Neural progenitor cell (in vitro differentiated cells): ENCODE results near the gene ENAH. TPM values are rescaled to one million over a fixed set of nuclear protein-coding genes. Genes with fewer than 3 reads are reported as not detected.
"Not testable (repeated sequence)": the region's sequence is repeated elsewhere in the genome, so short reads cannot be mapped to it uniquely, and the experiment has no call there.

Experiments
- DNase-seq: peaks from one replicate; pipeline ENCODE4 v3.0.0-alpha.2; 2016; ENCODE audit warnings: low spot score
- H2AFZ ChIP-seq: fragments of 200-600 bp; sonication (generic); replicated peaks from 2 replicates; pipeline ENCODE4 v1.6.1; 2016; ENCODE audit warnings: antibody characterized with exemption
- H3F3A ChIP-seq: fragments of 200-600 bp; sonication (generic); 2 replicates; pipeline ENCODE4 v1.6.1; 2016; ENCODE audit warnings: antibody characterized with exemption, low read depth
- H3K27ac ChIP-seq: fragments of 200-600 bp; sonication (generic); 2 replicates; pipeline ENCODE4 v1.5.1; 2016; ENCODE audit warnings: mild to moderate bottlenecking
- H3K27me3 ChIP-seq: fragments of 200-600 bp; sonication (generic); 2 replicates; pipeline ENCODE4 v1.6.1; 2016; ENCODE audit warnings: mild to moderate bottlenecking, moderate library complexity
- H3K36me3 ChIP-seq: fragments of 200-600 bp; sonication (generic); 2 replicates; pipeline ENCODE4 v1.5.1; 2016
- H3K4me1 ChIP-seq: fragments of 200-600 bp; sonication (generic); 2 replicates; pipeline ENCODE4 v1.6.1; 2016; ENCODE audit warnings: mixed run types
- H3K4me2 ChIP-seq: fragments of 200-600 bp; sonication (generic); 2 replicates; pipeline ENCODE4 v1.6.1; 2016
- H3K4me3 ChIP-seq: fragments of 200-600 bp; sonication (generic); 2 replicates; pipeline ENCODE4 v1.5.1; 2016
- H3K79me2 ChIP-seq: fragments of 200-600 bp; sonication (generic); 2 replicates; pipeline ENCODE4 v1.6.1; 2016; ENCODE audit warnings: low read depth
- H3K9ac ChIP-seq: fragments of 200-600 bp; sonication (generic); 2 replicates; pipeline ENCODE4 v1.6.1; 2016
- H3K9me3 ChIP-seq: fragments of 200-600 bp; sonication (generic); 2 replicates; pipeline ENCODE4 v1.5.1; 2016; ENCODE audit warnings: low read depth
- H4K20me1 ChIP-seq: fragments of 200-600 bp; sonication (generic); 2 replicates; pipeline ENCODE4 v1.6.1; 2016; ENCODE audit warnings: low read depth
- H3K27ac Mint-ChIP-seq: 3 replicates; pipeline ENCODE4 v1.8.0; 2021; ENCODE audit warnings: mixed read lengths
- H3K27me3 Mint-ChIP-seq: 2 replicates; pipeline ENCODE4 v1.8.0; 2022; ENCODE audit warnings: low read depth, mild to moderate bottlenecking, inconsistent platforms, moderate library complexity, mixed read lengths; ENCODE audit not compliant: insufficient read depth
- H3K36me3 Mint-ChIP-seq: 3 replicates; pipeline ENCODE4 v1.8.0; 2021; ENCODE audit warnings: mixed read lengths
- H3K4me1 Mint-ChIP-seq: 3 replicates; pipeline ENCODE4 v1.8.0; 2021; ENCODE audit warnings: mixed read lengths
- H3K4me3 Mint-ChIP-seq: 3 replicates; pipeline ENCODE4 v1.8.0; 2021; ENCODE audit warnings: mild to moderate bottlenecking, moderate library complexity, mixed read lengths
- H3K9me3 Mint-ChIP-seq: 3 replicates; pipeline ENCODE4 v1.8.0; 2020; ENCODE audit warnings: mixed read lengths
- CTCF ChIP-seq: fragments of 200-600 bp; sonication (generic); IDR thresholded peaks from 2 replicates; pipeline ENCODE4 v1.5.1; 2017; ENCODE audit warnings: antibody characterized with exemption, mild to moderate bottlenecking
- EZH2 ChIP-seq: fragments of 200-600 bp; sonication (generic); IDR thresholded peaks from 2 replicates; pipeline ENCODE4 v1.6.1; 2017; ENCODE audit warnings: antibody characterized with exemption, mild to moderate bottlenecking, moderate library complexity
- EZH2phosphoT487 ChIP-seq: fragments of 200-600 bp; sonication (generic); IDR thresholded peaks from 2 replicates; pipeline ENCODE4 v1.6.1; 2017; ENCODE audit warnings: antibody characterized with exemption
- total RNA-seq: library from RNA; depleted of rRNA; stranded (reverse); fragments of >200 nt; gene quantifications from 2 replicates; pipeline ENCODE4 v1.2.3, GENCODE V29; 2015; ENCODE audit warnings: low replicate concordance

The ENAH gene
- total RNA-seq, 1 donor from 2014 or later = 346 TPM

GRCh38 chr1:225517697-225518096 is 135.2 kb downstream of the ENAH start:
- H3K27ac Mint-ChIP-seq = no peak overlapping the region
- no peak overlapping the region for H3K4me2 ChIP-seq
- H4K20me1 ChIP-seq = peaks cover 59% of the 10 kb centered on the region
- H3K9ac ChIP-seq = no peak overlapping the region
- no peaks in the 10 kb centered on the region for H3K27me3 Mint-ChIP-seq
- no peak overlapping the region for H2AFZ ChIP-seq
- peaks cover 21% of the 10 kb centered on the region for H3K4me1 Mint-ChIP-seq
- H3K79me2 ChIP-seq = peaks cover 77% of the 10 kb centered on the region
- peaks cover 53% of the 10 kb centered on the region for H3F3A ChIP-seq
- no peak for DNase-seq
- H3K9me3 ChIP-seq = no peaks in the 10 kb centered on the region
- peaks cover 37% of the 10 kb centered on the region for H3K36me3 Mint-ChIP-seq
- H3K4me3 ChIP-seq = no peak overlapping the region
- H3K9me3 Mint-ChIP-seq = no peaks in the 10 kb centered on the region
- H3K27ac ChIP-seq = no peak overlapping the region
- H3K4me3 Mint-ChIP-seq = no peak overlapping the region
- H3K4me1 ChIP-seq = peaks cover 26% of the 10 kb centered on the region
- TF ChIP-seq EZH2 (no peak), CTCF (no peak), EZH2phosphoT487 (no peak)
- peaks cover 12% of the 10 kb centered on the region for H3K36me3 ChIP-seq
- no peaks in the 10 kb centered on the region for H3K27me3 ChIP-seq

- Histone ChIP-seq H4K20me1 (peaks cover 59% of the 10 kb centered on the region), H3K4me1 (peaks cover 26% of the 10 kb centered on the region), H2AFZ (no peak overlapping the region), H3K9me3 (no peaks in the 10 kb centered on the region), H3K27ac (no peak overlapping the region), H3K79me2 (peaks cover 73% of the 10 kb centered on the region), H3K36me3 (peaks cover 17% of the 10 kb centered on the region), H3K4me3 (no peak overlapping the region), H3K4me2 (no peak overlapping the region), H3K27me3 (no peaks in the 10 kb centered on the region), H3K9ac (no peak overlapping the region), H3F3A (peaks cover 54% of the 10 kb centered on the region)
- Mint-ChIP-seq H3K27ac (peak overlapping the region; percentile 2), H3K27me3 (no peaks in the 10 kb centered on the region), H3K9me3 (no peaks in the 10 kb centered on the region), H3K4me1 (peaks cover 21% of the 10 kb centered on the region), H3K4me3 (no peak overlapping the region), H3K36me3 (peaks cover 38% of the 10 kb centered on the region)
- TF ChIP-seq EZH2phosphoT487 (no peak), CTCF (no peak), EZH2 (no peak)
- DNase-seq = no peak
These were observed 135.7 kb downstream of the ENAH start for GRCh38 chr1:225517221-225517620.

DNA sequence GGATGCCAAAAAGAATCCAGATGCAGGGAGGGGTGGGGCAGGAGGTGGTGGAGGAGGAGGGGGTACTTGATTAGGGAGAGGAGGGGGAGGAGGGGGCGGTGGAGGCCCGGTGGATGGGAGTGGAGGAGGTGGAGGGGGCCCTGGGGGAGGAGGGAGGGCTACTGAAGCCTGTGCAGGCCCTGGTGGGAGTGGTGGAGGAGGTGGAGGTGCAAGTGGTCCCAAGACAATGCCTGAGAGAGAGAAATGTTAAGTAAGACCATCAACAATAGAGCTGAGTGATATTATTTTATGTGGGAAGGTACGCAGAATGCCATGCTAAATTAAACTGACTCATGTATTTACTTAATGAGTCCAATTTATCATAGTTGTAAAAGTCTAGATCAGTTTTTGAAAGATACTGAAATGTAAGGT is 138.2 kb downstream of the ENAH start:
- peak overlapping the region; percentile 56 for H3K27ac ChIP-seq
- H3K79me2 ChIP-seq = peaks cover 50% of the 10 kb centered on the region
- H3K4me1 Mint-ChIP-seq = peaks cover 24% of the 10 kb centered on the region
- H2AFZ ChIP-seq = no peak overlapping the region
- H3K36me3 Mint-ChIP-seq = peaks cover 41% of the 10 kb centered on the region
- no peaks in the 10 kb centered on the region for H3K27me3 Mint-ChIP-seq
- peak overlapping the region; percentile 25 for H3K4me2 ChIP-seq
- no peak overlapping the region for H3K4me3 Mint-ChIP-seq
- peaks cover 26% of the 10 kb centered on the region for H3K36me3 ChIP-seq
- peaks cover 58% of the 10 kb centered on the region for H4K20me1 ChIP-seq
- H3K27ac Mint-ChIP-seq = no peak overlapping the region
- H3K27me3 ChIP-seq = no peaks in the 10 kb centered on the region
- H3K4me1 ChIP-seq = peaks cover 30% of the 10 kb centered on the region
- peaks cover 70% of the 10 kb centered on the region for H3F3A ChIP-seq
- no peaks in the 10 kb centered on the region for H3K9me3 Mint-ChIP-seq
- no peaks in the 10 kb centered on the region for H3K9me3 ChIP-seq
- TF ChIP-seq EZH2 (no peak), CTCF (no peak), EZH2phosphoT487 (no peak)
- H3K4me3 ChIP-seq = no peak overlapping the region
- DNase-seq = peak; percentile 47
- H3K9ac ChIP-seq = no peak overlapping the region

- H3K4me1 Mint-ChIP-seq = peaks cover 27% of the 10 kb centered on the region
- H3K27ac Mint-ChIP-seq, DNase-seq, H3K27ac ChIP-seq, H3K4me2 ChIP-seq, H3K9me3 ChIP-seq, H3K4me3 Mint-ChIP-seq, H3K27me3 ChIP-seq, H2AFZ ChIP-seq, H3K9ac ChIP-seq, H3K9me3 Mint-ChIP-seq, H3K27me3 Mint-ChIP-seq, H3K4me3 ChIP-seq: not testable (repeated sequence)
- H3F3A ChIP-seq = peaks cover 72% of the 10 kb centered on the region
- peaks cover 41% of the 10 kb centered on the region for H3K79me2 ChIP-seq
- H3K36me3 Mint-ChIP-seq = peaks cover 34% of the 10 kb centered on the region
- peaks cover 60% of the 10 kb centered on the region for H4K20me1 ChIP-seq
- peaks cover 36% of the 10 kb centered on the region for H3K4me1 ChIP-seq
- H3K36me3 ChIP-seq = peaks cover 21% of the 10 kb centered on the region
These were observed 139.3 kb downstream of the ENAH start for GRCh38 chr1:225513576-225513975.
